ENCODE measurements around the gene FASLG.

- TF ChIP-seq, protein P1, sequence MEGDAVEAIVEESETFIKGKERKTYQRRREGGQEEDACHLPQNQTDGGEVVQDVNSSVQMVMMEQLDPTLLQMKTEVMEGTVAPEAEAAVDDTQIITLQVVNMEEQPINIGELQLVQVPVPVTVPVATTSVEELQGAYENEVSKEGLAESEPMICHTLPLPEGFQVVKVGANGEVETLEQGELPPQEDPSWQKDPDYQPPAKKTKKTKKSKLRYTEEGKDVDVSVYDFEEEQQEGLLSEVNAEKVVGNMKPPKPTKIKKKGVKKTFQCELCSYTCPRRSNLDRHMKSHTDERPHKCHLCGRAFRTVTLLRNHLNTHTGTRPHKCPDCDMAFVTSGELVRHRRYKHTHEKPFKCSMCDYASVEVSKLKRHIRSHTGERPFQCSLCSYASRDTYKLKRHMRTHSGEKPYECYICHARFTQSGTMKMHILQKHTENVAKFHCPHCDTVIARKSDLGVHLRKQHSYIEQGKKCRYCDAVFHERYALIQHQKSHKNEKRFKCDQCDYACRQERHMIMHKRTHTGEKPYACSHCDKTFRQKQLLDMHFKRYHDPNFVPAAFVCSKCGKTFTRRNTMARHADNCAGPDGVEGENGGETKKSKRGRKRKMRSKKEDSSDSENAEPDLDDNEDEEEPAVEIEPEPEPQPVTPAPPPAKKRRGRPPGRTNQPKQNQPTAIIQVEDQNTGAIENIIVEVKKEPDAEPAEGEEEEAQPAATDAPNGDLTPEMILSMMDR (conservative IDR thresholded peaks at IDR 0.05; ENCODE audit: low read depth, low read length) = no peak
- TF ChIP-seq EZH2 (IDR thresholded peaks at IDR 0.05; ENCODE audit: borderline replicate concordance, low read depth, low read length, poor library complexity, severe bottlenecking) = no peak
Measured at GRCh38 chr1:172637522-172637921, 21.4 kb upstream of the FASLG start.
